Activated CD8-positive, alpha-beta memory T cell treated with anti-CD3 and anti-CD28 coated beads for 4 hours (primary cell): ENCODE results near the gene QSOX1.

Experiments used
- DNase-seq, 2 donors: peaks; one replicate each; pipeline ENCODE4 v3.0.0-alpha.2; 2020; ENCODE audit warnings: low read depth in 2 of 2

QSOX1 gene

GRCh38 chr1:180213401-180214170, 58.9 kb downstream of the QSOX1 start:
- no peak for DNase-seq

DNA sequence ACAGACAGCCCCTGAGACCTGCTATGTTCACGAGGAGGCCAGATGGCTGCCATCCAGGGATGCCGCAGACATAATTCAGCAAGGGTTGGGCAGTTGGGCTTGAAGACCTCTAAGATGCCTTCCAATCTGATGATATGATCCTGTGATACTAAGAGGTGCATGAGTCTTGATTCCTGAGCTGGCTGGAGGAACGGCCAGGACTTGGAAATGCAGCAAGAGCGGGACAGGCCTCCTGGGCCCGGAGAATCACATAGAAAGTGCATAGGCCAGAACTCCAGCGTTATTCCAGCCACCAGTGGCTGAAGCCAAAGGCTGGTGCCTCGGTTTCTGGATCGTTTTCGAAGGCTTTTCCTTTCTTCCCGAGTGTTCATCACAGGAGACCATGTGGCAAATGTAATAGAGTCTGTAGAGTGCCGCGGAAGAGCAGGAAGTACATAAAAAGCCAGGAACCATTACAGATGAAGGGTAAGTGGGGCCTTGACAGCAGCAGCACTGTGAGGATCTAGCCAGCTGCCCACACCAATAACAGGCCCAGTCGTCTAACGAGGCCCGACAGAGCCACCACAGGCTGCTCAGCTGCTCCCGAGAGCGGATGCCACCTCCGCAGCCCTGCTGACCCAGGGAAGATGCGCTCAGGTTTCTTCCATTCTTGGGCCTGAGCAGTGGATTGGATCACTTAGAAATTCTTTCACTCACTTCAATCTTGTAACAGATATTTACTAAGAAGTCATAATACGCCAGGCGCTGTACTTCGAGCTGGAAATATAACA, 61.4 kb downstream of the QSOX1 start:
- no peak for DNase-seq

GRCh38 chr1:180217006-180217405, 62.3 kb downstream of the QSOX1 start:
- DNase-seq, result no peak

GRCh38 chr1:180218806-180219765, 64.4 kb downstream of the QSOX1 start:
- no peak for DNase-seq

GRCh38 chr1:180219776-180220175, 65.1 kb downstream of the QSOX1 start:
- no peak for DNase-seq

- DNase-seq, result no peak
Observed at GRCh38 chr1:180221462-180221861, 66.8 kb downstream of the QSOX1 start.

DNA sequence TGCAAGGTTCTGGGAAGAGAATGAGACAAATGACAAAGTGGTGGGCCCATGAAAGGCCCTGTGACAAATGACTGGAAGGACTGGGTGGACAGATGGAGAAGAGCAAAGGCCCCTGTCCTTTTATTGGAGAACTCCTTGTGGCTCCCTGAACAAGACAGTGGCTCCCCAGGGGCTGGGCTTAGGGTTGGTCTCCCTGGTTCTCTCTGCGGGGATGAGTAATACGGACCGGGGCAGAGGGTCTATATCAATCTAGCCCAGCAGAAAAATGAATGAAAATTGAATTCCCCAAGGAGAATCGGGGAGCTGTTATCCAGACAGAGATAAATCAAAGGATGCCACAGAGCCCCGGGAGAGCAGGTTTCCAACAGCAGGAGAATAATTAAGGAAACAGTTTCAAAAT, 70.2 kb downstream of the QSOX1 start:
- no peak for DNase-seq

- DNase-seq, result no peak
Observed at GRCh38 chr1:180225403-180225802, 70.7 kb downstream of the QSOX1 start.

DNA sequence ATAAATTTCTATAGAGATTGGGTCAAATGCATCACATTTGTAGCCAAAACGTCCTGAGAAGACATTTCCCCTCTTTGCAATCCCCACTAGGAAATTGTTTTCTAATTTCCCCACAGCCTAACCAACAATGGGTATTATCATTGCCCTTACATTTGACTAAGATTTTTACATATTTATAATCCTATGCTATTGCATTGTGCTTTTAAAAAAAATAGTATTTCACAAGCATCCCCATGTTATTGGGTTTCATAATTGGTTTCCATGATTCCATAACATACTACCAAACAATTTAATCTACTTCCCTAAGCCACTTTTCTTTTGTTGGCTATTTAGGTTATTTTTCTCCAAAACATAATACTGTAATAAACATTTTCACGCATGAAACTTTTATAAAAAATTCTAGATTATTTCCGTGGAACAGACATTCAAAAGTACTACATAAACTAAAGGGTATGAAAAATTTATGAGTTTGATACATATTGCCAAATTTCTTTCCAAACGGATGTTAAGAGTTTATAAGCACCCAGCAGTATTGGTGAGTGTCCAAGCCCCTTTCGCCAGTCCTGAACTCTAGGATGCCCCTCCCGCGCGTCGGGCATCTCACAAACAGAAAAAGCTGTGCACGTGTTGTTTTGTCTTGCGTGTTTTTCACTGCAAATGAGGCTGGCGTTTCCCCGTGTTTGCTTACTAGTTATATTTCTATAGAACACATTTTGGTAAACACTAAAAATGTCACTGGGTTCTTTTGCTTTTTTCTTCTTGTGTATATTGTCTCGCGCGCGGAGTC, 73.4 kb downstream of the QSOX1 start:
- no peak for DNase-seq

GRCh38 chr1:180228648-180229482, 74.2 kb downstream of the QSOX1 start:
- no peak for DNase-seq

DNA sequence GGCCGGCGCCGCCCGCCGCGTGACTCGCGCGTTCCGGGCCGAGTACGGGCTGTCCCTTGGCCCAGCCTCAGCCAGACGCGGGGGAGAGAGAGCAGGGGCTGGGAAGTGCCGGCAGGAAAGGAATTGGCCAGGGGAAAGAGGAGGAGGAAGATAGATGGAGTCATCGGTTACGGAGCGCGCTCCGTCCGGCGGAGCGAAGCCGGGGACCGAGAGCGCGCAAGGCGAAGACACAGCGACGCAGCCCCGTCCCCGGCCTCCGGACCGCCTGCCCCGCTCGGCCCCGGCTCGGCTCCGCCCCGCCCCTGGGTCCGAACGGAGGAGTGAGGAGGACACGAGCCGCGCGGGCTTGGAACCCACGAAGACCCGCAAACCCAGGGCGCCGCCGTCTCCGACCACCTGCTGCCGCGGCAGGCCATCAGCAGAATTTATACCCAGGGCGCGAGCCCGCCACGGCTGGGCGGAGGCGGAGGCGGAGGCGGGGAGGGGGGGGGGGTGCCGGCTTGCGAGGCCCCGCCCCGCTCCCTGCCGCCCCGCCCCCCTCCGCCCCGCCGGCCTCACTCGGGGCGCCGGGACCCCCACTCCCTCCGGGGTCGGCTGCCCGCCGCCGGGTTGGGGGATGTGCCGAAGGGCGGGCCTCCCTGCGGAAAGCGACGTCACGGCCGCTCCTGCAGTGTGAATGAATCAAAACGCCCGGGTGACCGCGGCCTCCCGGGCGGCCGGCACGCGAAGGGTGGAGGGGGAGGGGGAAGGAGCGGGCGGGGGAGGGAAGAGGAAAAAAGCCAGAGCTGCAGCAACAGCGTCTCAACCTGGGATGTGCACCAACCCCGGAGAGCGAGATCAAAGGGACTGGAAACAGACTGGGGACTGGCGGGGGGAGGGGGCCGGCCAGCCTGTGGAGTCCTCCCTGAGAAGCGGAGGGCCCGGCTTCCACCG, 75.1 kb downstream of the QSOX1 start, which contains the start of gene LHX4:
Gene LHX4 (plus strand): TSS at position 782 of the 933 bp plus-strand sequence. CDS start 266 bp downstream, outside the sequence.
- no peak for DNase-seq

DNA sequence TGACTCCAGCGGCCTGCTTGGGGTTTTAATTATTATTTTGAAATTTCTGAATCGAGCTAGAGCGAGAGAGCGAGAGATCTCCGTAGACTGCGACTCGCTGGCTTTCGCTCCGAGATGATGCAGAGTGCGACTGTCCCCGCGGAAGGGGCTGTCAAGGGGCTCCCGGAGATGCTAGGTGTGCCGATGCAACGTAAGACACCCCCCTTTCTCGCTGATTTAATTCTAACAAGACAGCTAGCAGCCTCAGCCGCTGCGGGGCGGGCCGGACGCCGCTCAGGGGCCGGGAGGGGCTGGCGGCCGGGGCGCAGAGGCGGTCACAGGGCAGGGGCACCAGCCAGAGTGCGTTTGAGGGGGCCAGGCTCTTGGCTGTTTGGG, 75.7 kb downstream of the QSOX1 start:
- no peak for DNase-seq

- DNase-seq, result no peak
Observed at GRCh38 chr1:180230791-180231505, 76.3 kb downstream of the QSOX1 start.

- DNase-seq, result no peak
Observed at GRCh38 chr1:180231506-180231921, 76.8 kb downstream of the QSOX1 start.

DNA sequence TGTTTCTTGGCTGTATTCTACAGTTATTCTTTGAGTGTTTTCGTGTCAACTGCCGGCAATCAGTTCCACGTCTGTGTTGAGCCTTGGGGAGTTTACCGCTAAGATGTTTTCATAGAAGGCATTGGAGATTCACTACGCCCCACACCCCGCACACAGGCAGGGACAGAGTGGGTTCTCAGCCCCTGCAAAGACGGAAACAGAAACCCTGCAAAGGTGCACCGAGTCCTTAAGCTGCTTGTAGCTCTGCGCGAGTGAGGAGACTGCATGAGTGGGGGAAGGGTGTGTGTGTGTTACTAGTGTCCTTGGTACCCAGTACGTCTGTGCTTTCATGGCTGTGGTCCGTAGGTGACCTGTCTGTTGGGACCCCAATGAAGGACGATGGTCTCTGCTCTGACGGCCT, 77.3 kb downstream of the QSOX1 start:
- DNase-seq, result no peak

DNA sequence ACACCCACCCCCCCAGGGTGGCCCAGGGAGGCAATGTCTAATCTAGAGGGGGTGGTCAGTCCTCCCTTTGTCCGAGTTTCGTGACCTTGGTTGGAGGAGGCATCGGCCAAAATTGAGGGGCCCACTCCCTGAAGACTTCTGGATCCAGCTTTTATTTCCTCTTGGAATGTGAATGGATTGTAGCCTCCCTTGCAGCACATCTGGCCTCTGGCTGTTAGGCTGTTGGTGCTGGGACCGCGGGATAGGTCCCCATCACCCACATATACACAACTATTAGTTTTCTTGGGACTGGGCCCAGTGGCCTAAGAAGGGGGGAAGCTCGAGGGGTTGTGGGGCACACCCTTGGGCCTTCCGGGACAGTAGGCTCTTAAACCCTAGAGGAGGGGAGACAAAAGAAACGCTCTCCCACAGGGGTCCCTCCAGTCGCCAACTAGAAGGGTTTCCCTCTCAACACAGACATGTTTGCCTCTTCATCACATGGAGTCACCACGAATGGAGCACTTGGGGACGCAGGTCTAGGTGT, 77.9 kb downstream of the QSOX1 start:
- no peak for DNase-seq

- no peak for DNase-seq
Observed at GRCh38 chr1:180233191-180234011, 78.7 kb downstream of the QSOX1 start.
